Left ventricle myocardium inferior (tissue), 1 donor: Measurements from ENCODE around the gene KIF23. TPM values are rescaled to one million over a fixed set of nuclear protein-coding genes. Genes with fewer than 3 reads are reported as not detected.
"Not testable (repeated sequence)": the region's sequence is repeated elsewhere in the genome, so short reads cannot be mapped to it uniquely, and the experiment has no call there.

Source experiments
- DNase-seq: peaks from one replicate; pipeline ENCODE4 v3.0.0-alpha.2; 2020
- H3K27ac ChIP-seq: fragments of 200-600 bp; replicated peaks from 2 replicates; pipeline ENCODE4 v1.8.0; 2021
- H3K27me3 ChIP-seq: fragments of 200-600 bp; 2 replicates; pipeline ENCODE4 v1.8.0; 2021; ENCODE audit warnings: low read depth
- H3K36me3 ChIP-seq: fragments of 200-600 bp; 2 replicates; pipeline ENCODE4 v1.8.0; 2021
- H3K4me1 ChIP-seq: fragments of 200-600 bp; 2 replicates; pipeline ENCODE4 v1.8.0; 2021
- H3K4me3 ChIP-seq: fragments of 200-600 bp; 2 replicates; pipeline ENCODE4 v1.8.0; 2021; ENCODE audit warnings: mild to moderate bottlenecking, moderate library complexity
- H3K9me3 ChIP-seq: fragments of 200-600 bp; replicated peaks from 2 replicates; pipeline ENCODE4 v1.8.0; 2021
- CTCF ChIP-seq: fragments of 200-600 bp; IDR thresholded peaks from 2 replicates; pipeline ENCODE4 v1.8.0; 2021; ENCODE audit warnings: antibody characterized with exemption, mild to moderate bottlenecking, borderline replicate concordance
- intact Hi-C: fragments of 100-400 bp; cut with micrococcal nuclease; formaldehyde crosslinking; loops from one replicate; pipeline ENCODE4 v1.11.0; 2022
- total RNA-seq: library from RNA; stranded (reverse); fragmentation: NEBNext Ultra II Directional; extraction: Animal tissue kit (Norgen Biotek cat#: 25700); gene quantifications from one replicate; pipeline ENCODE4 v1.2.1, GENCODE V29; 2021
- donor health status: DM: no; HTN: yes; CAD: no; lungs with severe emphysema.

Gene KIF23
- total RNA-seq, 1 donor from 2014 or later = 0.38 TPM

- intact Hi-C loops = no loop called here
- no peak for TF ChIP-seq CTCF
- Histone ChIP-seq H3K36me3 (no peaks in the 10 kb centered on the region), H3K9me3 (peaks cover 4% of the 10 kb centered on the region), H3K27me3 (no peaks in the 10 kb centered on the region), H3K4me1 (no peaks in the 10 kb centered on the region), H3K4me3 (no peak overlapping the region), H3K27ac (no peak overlapping the region)
- no peak for DNase-seq
Observed at GRCh38 chr15:69377216-69377970, 36.8 kb upstream of the KIF23 start.

- Histone ChIP-seq H3K9me3 (no peaks in the 10 kb centered on the region), H3K4me1 (no peaks in the 10 kb centered on the region), H3K36me3 (no peaks in the 10 kb centered on the region), H3K27me3 (no peaks in the 10 kb centered on the region), H3K4me3 (no peak overlapping the region), H3K27ac (no peak overlapping the region)
- intact Hi-C loops = no loop called here
- DNase-seq = no peak
- no peak for TF ChIP-seq CTCF
Observed at GRCh38 chr15:69380100-69380725, 33.9 kb upstream of the KIF23 start.

GRCh38 chr15:69380726-69381105, 33.4 kb upstream of the KIF23 start:
- Histone ChIP-seq H3K4me1 (no peaks in the 10 kb centered on the region), H3K4me3 (no peak overlapping the region), H3K36me3 (no peaks in the 10 kb centered on the region), H3K27ac (no peak overlapping the region), H3K9me3 (no peaks in the 10 kb centered on the region), H3K27me3 (no peaks in the 10 kb centered on the region)
- intact Hi-C loops = no loop called here
- no peak for TF ChIP-seq CTCF
- no peak for DNase-seq

- H3K27ac ChIP-seq, H3K9me3 ChIP-seq, H3K4me3 ChIP-seq, intact Hi-C loops, H3K36me3 ChIP-seq, H3K27me3 ChIP-seq, DNase-seq, H3K4me1 ChIP-seq: not testable (repeated sequence)
Observed at GRCh38 chr15:69382176-69382575, 32.0 kb upstream of the KIF23 start.

- DNase-seq, H3K9me3 ChIP-seq, H3K36me3 ChIP-seq, H3K4me3 ChIP-seq, intact Hi-C loops, H3K27me3 ChIP-seq, H3K4me1 ChIP-seq, H3K27ac ChIP-seq: not testable (repeated sequence)
Observed at GRCh38 chr15:69384066-69384465, 30.1 kb upstream of the KIF23 start.

- no peak overlapping the region for H3K4me3 ChIP-seq
- no peaks in the 10 kb centered on the region for H3K36me3 ChIP-seq
- TF ChIP-seq CTCF = no peak
- no peaks in the 10 kb centered on the region for H3K27me3 ChIP-seq
- no peak overlapping the region for H3K27ac ChIP-seq
- peaks cover 6% of the 10 kb centered on the region for H3K4me1 ChIP-seq
- DNase-seq = no peak
- intact Hi-C loops = no loop called here
- no peaks in the 10 kb centered on the region for H3K9me3 ChIP-seq
Observed at GRCh38 chr15:69384626-69385598, 29.2 kb upstream of the KIF23 start.
